ENCODE results near the gene GJA1. TPM values are rescaled to one million over a fixed set of nuclear protein-coding genes. Genes with fewer than 3 reads are reported as not detected.

Gene GJA1
- total and polyA plus RNA-seq, 2 of the 13 experiments (the other 11 are each of a cell fraction or from before 2014, with no cell fraction given), result not detected

DNA sequence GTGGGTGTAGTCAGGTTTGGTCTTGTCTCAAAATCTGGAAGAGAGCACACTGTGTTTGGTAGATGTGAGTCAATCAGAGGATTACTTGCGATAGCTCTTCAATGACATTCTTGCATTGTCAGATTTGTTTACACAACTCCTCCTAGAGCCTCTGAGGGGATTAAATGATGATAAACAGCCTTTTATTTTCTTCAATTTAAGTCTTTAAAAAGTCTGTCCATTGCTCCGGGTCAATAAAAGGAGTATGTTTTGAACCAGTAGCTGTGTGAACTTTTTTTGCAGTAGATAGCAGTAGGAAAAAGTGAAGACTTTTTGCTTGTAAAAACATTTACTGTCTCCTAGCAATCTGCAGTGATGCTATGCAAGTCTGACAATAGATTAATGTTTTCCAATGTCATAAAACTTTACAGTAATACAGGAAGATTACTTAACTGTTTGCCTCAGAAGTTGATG is 49.9 kb downstream of the GJA1 start:
- H3K4me3 ChIP-seq (replicated peaks in 1 of 3; ENCODE audit: insufficient read depth in 1 of 3, low read depth in 2 of 3, low read length in 3 of 3), result no peak overlapping the region
- FAIRE-seq, result no peak
- no peaks in the 10 kb centered on the region for H3K36me3 ChIP-seq (replicated peaks in 1 of 2; ENCODE audit: control insufficient read depth in 1 of 2, insufficient read depth in 2 of 2, low read length in 2 of 2)
- no peak overlapping the region for H3K27ac ChIP-seq (ENCODE audit: extremely low read length, insufficient read depth, low read length)
- no peaks in the 10 kb centered on the region for H3K79me2 ChIP-seq (ENCODE audit: insufficient read depth, low read length)
- in situ Hi-C loops (cut with HindIII; ENCODE audit: extremely low pct_ligation_motif_present, low pct_unique_long_range_greater_than_20kb) (no loop called here), intact Hi-C loops (cut with micrococcal nuclease; ENCODE audit: unreplicated experiment) (no loop called here)
- H3K4me1 ChIP-seq (ENCODE audit: insufficient read depth, low read length), result no peaks in the 10 kb centered on the region
- 0% methylated on average over 2 of the region's 2 CpGs for WGBS (ENCODE audit: low lambda C conversion rate)
- H3K27me3 ChIP-seq (ENCODE audit: control insufficient read depth in 1 of 2, insufficient read depth in 2 of 2, low read length in 2 of 2), result no peaks in the 10 kb centered on the region
- H3K9me3 ChIP-seq (ENCODE audit: low read length), result no peaks in the 10 kb centered on the region
- H4K20me1 ChIP-seq (ENCODE audit: insufficient read depth, low read length), result no peaks in the 10 kb centered on the region
- DNase-seq (ENCODE audit: low spot score), result no peak
- BruUV-seq (replicated peaks), result no TSS peak
- TF ChIP-seq ZNF30 (CRISPR knock-in tag; IDR thresholded peaks at IDR 0.05) (no peak), SUZ12 (IDR thresholded peaks at IDR 0.05; ENCODE audit: low read depth, low read length) (no peak), ZNF773 (CRISPR knock-in tag; IDR thresholded peaks at IDR 0.05; ENCODE audit: borderline replicate concordance) (no peak), GZF1 (CRISPR knock-in tag; IDR thresholded peaks at IDR 0.05) (no peak), HOXD1 (CRISPR knock-in tag; IDR thresholded peaks at IDR 0.05) (no peak), NCOA5 (CRISPR knock-in tag; IDR thresholded peaks at IDR 0.05) (no peak), ZNF251 (CRISPR knock-in tag; IDR thresholded peaks at IDR 0.05) (no peak), RAD51 (IDR thresholded peaks at IDR 0.05; ENCODE audit: borderline replicate concordance) (no peak), HNRNPUL1 (IDR thresholded peaks at IDR 0.05; ENCODE audit: low read depth, low read length) (no peak), BRD4 (CRISPR knock-in tag; IDR thresholded peaks at IDR 0.05) (no peak), ETV6 (CRISPR knock-in tag; conservative IDR thresholded peaks at IDR 0.05) (no peak), TBX2 (CRISPR knock-in tag; IDR thresholded peaks at IDR 0.05; ENCODE audit: borderline replicate concordance) (no peak), ATF7 (IDR thresholded peaks at IDR 0.05) (no peak), ATF7 (CRISPR knock-in tag; IDR thresholded peaks at IDR 0.05) (no peak), TAF15 (IDR thresholded peaks at IDR 0.05; ENCODE audit: low read depth, low read length, poor library complexity, severe bottlenecking) (no peak), ZNF607 (CRISPR knock-in tag; IDR thresholded peaks at IDR 0.05; ENCODE audit: borderline replicate concordance) (no peak)
- TF ChIP-seq, protein P1, sequence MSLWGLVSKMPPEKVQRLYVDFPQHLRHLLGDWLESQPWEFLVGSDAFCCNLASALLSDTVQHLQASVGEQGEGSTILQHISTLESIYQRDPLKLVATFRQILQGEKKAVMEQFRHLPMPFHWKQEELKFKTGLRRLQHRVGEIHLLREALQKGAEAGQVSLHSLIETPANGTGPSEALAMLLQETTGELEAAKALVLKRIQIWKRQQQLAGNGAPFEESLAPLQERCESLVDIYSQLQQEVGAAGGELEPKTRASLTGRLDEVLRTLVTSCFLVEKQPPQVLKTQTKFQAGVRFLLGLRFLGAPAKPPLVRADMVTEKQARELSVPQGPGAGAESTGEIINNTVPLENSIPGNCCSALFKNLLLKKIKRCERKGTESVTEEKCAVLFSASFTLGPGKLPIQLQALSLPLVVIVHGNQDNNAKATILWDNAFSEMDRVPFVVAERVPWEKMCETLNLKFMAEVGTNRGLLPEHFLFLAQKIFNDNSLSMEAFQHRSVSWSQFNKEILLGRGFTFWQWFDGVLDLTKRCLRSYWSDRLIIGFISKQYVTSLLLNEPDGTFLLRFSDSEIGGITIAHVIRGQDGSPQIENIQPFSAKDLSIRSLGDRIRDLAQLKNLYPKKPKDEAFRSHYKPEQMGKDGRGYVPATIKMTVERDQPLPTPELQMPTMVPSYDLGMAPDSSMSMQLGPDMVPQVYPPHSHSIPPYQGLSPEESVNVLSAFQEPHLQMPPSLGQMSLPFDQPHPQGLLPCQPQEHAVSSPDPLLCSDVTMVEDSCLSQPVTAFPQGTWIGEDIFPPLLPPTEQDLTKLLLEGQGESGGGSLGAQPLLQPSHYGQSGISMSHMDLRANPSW (CRISPR knock-in tag; IDR thresholded peaks at IDR 0.05; ENCODE audit: borderline replicate concordance), result no peak
- TF ChIP-seq, protein P2, sequence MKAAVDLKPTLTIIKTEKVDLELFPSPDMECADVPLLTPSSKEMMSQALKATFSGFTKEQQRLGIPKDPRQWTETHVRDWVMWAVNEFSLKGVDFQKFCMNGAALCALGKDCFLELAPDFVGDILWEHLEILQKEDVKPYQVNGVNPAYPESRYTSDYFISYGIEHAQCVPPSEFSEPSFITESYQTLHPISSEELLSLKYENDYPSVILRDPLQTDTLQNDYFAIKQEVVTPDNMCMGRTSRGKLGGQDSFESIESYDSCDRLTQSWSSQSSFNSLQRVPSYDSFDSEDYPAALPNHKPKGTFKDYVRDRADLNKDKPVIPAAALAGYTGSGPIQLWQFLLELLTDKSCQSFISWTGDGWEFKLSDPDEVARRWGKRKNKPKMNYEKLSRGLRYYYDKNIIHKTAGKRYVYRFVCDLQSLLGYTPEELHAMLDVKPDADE (CRISPR knock-in tag; IDR thresholded peaks at IDR 0.05), result no peak
- ChIA-PET POLR2A (no interaction called here), CTCF (ENCODE audit: low intra/inter-chr PET ratio, low total read pairs) (no interaction called here)
- H3K9ac ChIP-seq (ENCODE audit: insufficient read depth, low read depth, low read length), result no peak overlapping the region
- no peak overlapping the region for H2AFZ ChIP-seq (ENCODE audit: low read length)
- no peak for ATAC-seq
- no peak overlapping the region for H3K4me2 ChIP-seq (ENCODE audit: low read depth, low read length)
